Smooth muscle cell (in vitro differentiated cells): ENCODE measurements around the gene ZBTB32. TPM values are rescaled to one million over a fixed set of nuclear protein-coding genes. Genes with fewer than 3 reads are reported as not detected.

Experiments
- DNase-seq: peaks from one replicate; lab custom pipeline; 2025; ENCODE audit not compliant: unreplicated experiment; lab: John Stamatoyannopoulos, UW
- H2AFZ ChIP-seq: fragments of 200-600 bp; sonication (generic); 2 replicates; pipeline ENCODE4 v1.6.0; 2016; ENCODE audit warnings: antibody characterized with exemption, low read depth, mild to moderate bottlenecking
- H3F3A ChIP-seq: fragments of 200-600 bp; sonication (generic); 2 replicates; pipeline ENCODE4 v1.6.0; 2017; ENCODE audit warnings: antibody characterized with exemption, low read depth
- H3K27ac ChIP-seq: fragments of 200-600 bp; sonication (generic); 2 replicates; pipeline ENCODE4 v1.5.1; 2016; ENCODE audit warnings: low read depth, mild to moderate bottlenecking
- H3K27me3 ChIP-seq: fragments of 200-600 bp; sonication (generic); 2 replicates; pipeline ENCODE4 v1.6.1; 2016; ENCODE audit warnings: low read depth, mild to moderate bottlenecking
- H3K36me3 ChIP-seq: fragments of 200-600 bp; sonication (generic); 2 replicates; pipeline ENCODE4 v1.5.1; 2016; ENCODE audit warnings: low read depth
- H3K4me1 ChIP-seq: fragments of 200-600 bp; sonication (generic); 2 replicates; pipeline ENCODE4 v1.5.1; 2016; ENCODE audit warnings: low read depth
- H3K4me2 ChIP-seq: fragments of 200-600 bp; sonication (generic); 2 replicates; pipeline ENCODE4 v1.6.0; 2016; ENCODE audit warnings: mild to moderate bottlenecking
- H3K4me3 ChIP-seq: fragments of 200-600 bp; sonication (generic); 2 replicates; pipeline ENCODE4 v1.5.1; 2016; ENCODE audit warnings: mild to moderate bottlenecking
- H3K79me2 ChIP-seq: fragments of 200-600 bp; sonication (generic); 2 replicates; pipeline ENCODE4 v1.6.0; 2016; ENCODE audit warnings: low read depth, mild to moderate bottlenecking
- H3K9ac ChIP-seq: fragments of 200-600 bp; sonication (generic); 2 replicates; pipeline ENCODE4 v1.6.0; 2016; ENCODE audit warnings: low read depth
- H3K9me3 ChIP-seq: fragments of 200-600 bp; sonication (generic); replicated peaks from 2 replicates; pipeline ENCODE4 v1.5.1; 2016; ENCODE audit warnings: low read depth
- H4K20me1 ChIP-seq: fragments of 200-600 bp; sonication (generic); 2 replicates; pipeline ENCODE4 v1.6.0; 2016; ENCODE audit warnings: low read depth
- WGBS: methylation state at CpG from one replicate; pipeline ENCODE4 v1.1.7; 2016; ENCODE audit warnings: low lambda C conversion rate; 5-methylcytosine and 5-hydroxymethylcytosine counted together
- polyA plus RNA-seq: library from polyadenylated mRNA; unstranded; fragments of >200 nt; fragmentation: Nextera tagmentation; extraction: Ambion mirVana; gene quantifications from 2 replicates; pipeline ENCODE4 v1.2.1, GENCODE V29; 2016
- total RNA-seq: library from RNA; depleted of rRNA; stranded (reverse); fragments of >200 nt; gene quantifications from 2 replicates; pipeline ENCODE4 v1.2.3, GENCODE V29; 2014
- TF ChIP-seq, protein P1 (sequence below): fragments of 200-600 bp; sonication (generic); IDR thresholded peaks from 2 replicates; pipeline ENCODE4 v1.5.1; 2017; ENCODE audit warnings: borderline replicate concordance, mild to moderate bottlenecking, antibody characterized with exemption; ENCODE audit not compliant: insufficient read depth, poor library complexity, severe bottlenecking

The ZBTB32 gene
- total and polyA plus RNA-seq, 2 experiments from 2014 or later, result 1.3 TPM; not detected in 1

DNA sequence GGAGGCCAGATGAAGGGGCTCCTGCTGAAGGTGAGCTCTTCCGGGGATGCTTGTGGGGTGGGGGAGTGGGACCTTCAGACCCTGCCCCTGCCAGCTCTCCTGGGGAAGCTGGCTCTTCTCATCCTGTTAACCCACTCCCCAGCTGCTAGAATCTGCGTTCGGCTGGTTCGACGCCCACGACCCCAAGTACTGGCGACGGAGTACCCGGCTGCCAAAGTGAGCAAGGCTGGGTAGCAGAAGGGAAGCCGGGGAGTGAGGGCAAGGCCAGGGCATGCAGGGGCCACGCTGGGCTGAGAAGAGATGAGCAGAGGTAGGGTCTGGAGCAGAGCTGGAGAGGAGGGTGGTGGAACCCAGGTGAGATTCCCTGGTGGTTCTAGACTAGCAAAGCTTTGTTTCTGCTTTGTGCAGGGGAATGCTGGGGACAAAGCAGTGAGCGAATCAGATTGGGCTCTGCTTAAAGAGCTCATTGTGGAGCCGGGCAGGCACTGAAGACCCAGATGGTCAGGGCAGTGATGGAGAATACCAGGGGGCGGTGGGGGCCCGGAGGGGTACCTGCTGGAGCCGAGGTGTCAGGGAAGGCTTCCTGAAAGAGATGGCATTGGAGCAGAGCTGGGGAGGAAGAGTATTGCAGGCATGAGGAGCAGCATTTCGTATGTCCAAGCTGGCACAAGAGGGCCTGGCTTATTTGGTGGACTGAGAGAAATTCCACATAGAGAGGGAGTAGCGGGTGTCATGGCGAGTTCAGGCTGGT is 23.8 kb downstream of the ZBTB32 start:
- WGBS, result 98% methylated on average over 17 of the region's 19 CpGs
- Histone ChIP-seq H3K36me3 (peaks cover 6% of the 10 kb centered on the region), H3K27ac (no peak overlapping the region)

DNA sequence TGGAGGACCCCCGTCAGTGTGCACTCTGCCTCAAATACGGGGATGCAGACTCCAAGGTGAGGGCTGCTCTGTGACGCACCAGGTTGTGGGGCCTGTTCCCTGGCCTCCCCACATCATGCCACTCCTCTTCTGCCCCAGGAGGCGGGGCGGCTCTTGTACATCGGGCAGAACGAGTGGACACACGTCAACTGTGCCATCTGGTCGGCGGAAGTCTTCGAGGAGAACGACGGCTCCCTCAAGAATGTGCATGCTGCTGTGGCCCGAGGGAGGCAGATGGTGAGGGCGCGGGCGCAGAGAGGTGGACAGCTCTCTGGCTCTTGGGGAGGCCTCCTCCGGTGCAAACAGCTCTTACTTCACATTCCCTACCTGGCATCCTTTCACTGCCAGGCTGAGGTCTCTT is 24.7 kb downstream of the ZBTB32 start:
- Histone ChIP-seq H3K4me3 (no peak overlapping the region), H3F3A (no peaks in the 10 kb centered on the region), H3K9ac (no peak overlapping the region), H2AFZ (no peak overlapping the region), H3K79me2 (no peaks in the 10 kb centered on the region), H3K4me1 (no peaks in the 10 kb centered on the region), H3K4me2 (no peak overlapping the region), H3K9me3 (no peaks in the 10 kb centered on the region), H3K27me3 (no peaks in the 10 kb centered on the region), H3K36me3 (peaks cover 6% of the 10 kb centered on the region), H3K27ac (no peak overlapping the region), H4K20me1 (peaks cover 16% of the 10 kb centered on the region)
- 98% methylated on average over 18 of the region's 18 CpGs for WGBS
- DNase-seq, result no peak
- TF ChIP-seq, protein P1, sequence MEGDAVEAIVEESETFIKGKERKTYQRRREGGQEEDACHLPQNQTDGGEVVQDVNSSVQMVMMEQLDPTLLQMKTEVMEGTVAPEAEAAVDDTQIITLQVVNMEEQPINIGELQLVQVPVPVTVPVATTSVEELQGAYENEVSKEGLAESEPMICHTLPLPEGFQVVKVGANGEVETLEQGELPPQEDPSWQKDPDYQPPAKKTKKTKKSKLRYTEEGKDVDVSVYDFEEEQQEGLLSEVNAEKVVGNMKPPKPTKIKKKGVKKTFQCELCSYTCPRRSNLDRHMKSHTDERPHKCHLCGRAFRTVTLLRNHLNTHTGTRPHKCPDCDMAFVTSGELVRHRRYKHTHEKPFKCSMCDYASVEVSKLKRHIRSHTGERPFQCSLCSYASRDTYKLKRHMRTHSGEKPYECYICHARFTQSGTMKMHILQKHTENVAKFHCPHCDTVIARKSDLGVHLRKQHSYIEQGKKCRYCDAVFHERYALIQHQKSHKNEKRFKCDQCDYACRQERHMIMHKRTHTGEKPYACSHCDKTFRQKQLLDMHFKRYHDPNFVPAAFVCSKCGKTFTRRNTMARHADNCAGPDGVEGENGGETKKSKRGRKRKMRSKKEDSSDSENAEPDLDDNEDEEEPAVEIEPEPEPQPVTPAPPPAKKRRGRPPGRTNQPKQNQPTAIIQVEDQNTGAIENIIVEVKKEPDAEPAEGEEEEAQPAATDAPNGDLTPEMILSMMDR, result no peak

More for the DNA sequence above, 23.8 kb downstream of the ZBTB32 start:
- TF ChIP-seq, protein P1, result no peak
- DNase-seq, result no peak
- Histone ChIP-seq H3K79me2 (no peaks in the 10 kb centered on the region), H4K20me1 (peaks cover 16% of the 10 kb centered on the region), H3K4me1 (no peaks in the 10 kb centered on the region), H3K4me2 (no peak overlapping the region), H3K27me3 (no peaks in the 10 kb centered on the region), H3F3A (no peaks in the 10 kb centered on the region), H2AFZ (no peak overlapping the region), H3K9ac (no peak overlapping the region), H3K9me3 (no peaks in the 10 kb centered on the region), H3K4me3 (no peak overlapping the region)

DNA sequence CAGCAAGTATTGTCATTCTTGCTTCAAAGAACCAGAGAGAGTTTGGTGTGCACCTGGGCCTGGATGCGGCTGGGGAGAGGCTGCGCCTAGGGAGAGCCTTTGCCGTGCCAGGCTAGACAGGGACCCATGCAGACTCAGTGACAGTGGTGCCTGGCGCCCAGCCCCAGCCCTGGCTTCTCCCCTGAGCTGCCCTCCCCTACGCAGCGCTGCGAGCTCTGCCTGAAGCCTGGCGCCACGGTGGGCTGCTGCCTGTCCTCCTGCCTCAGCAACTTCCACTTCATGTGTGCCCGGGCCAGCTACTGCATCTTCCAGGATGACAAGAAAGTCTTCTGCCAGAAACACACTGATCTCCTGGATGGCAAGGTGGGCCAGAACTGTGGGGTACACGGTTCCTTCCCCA is 25.4 kb downstream of the ZBTB32 start:
- Histone ChIP-seq H4K20me1 (peaks cover 16% of the 10 kb centered on the region), H2AFZ (no peak overlapping the region), H3K4me3 (no peak overlapping the region), H3K4me2 (no peak overlapping the region), H3K27ac (no peak overlapping the region), H3K4me1 (no peaks in the 10 kb centered on the region), H3K79me2 (no peaks in the 10 kb centered on the region), H3K9ac (no peak overlapping the region), H3F3A (no peaks in the 10 kb centered on the region), H3K27me3 (no peaks in the 10 kb centered on the region), H3K36me3 (peaks cover 6% of the 10 kb centered on the region), H3K9me3 (no peaks in the 10 kb centered on the region)
- 86% methylated on average over 7 of the region's 11 CpGs for WGBS
- no peak for DNase-seq
- TF ChIP-seq, protein P1, result no peak

DNA sequence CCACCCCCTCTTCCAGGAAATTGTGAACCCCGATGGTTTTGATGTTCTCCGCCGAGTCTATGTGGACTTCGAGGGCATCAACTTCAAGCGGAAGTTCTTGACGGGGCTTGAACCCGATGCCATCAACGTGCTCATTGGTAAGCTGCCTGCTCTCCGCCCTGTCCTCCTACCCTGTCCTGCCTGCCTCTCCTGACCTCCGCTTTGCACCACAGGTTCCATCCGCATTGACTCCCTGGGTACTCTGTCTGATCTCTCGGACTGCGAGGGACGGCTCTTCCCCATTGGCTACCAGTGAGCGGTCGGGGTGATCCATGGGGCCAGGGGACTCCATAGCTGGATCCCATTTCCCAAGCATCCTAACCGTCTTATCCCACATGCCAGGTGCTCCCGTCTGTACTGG is 26.0 kb downstream of the ZBTB32 start:
- Histone ChIP-seq H2AFZ (no peak overlapping the region), H3K36me3 (peaks cover 6% of the 10 kb centered on the region), H3K4me2 (no peak overlapping the region), H3K9ac (no peak overlapping the region), H3K79me2 (no peaks in the 10 kb centered on the region), H3F3A (no peaks in the 10 kb centered on the region), H4K20me1 (peaks cover 16% of the 10 kb centered on the region), H3K27ac (no peak overlapping the region), H3K9me3 (no peaks in the 10 kb centered on the region), H3K4me1 (no peaks in the 10 kb centered on the region), H3K4me3 (no peak overlapping the region), H3K27me3 (no peaks in the 10 kb centered on the region)
- TF ChIP-seq, protein P1, result no peak
- whole genome bisulfite sequencing, result 97% methylated on average over 18 of the region's 18 CpGs
- DNase-seq, result no peak
